GM23338 (cell line): ENCODE results near the gene ZBTB40. TPM values are rescaled to one million over a fixed set of nuclear protein-coding genes. Genes with fewer than 3 reads are reported as not detected.

Experiments
- ATAC-seq: fragments of 200-7000 bp; cut with Tn5 transposase; 3 replicates; pipeline ENCODE4 v1.9.1; 2020
- DNase-seq: peaks from one replicate; pipeline ENCODE4 v3.0.0-alpha.2; 2015; ENCODE audit warnings: low spot score
- H2AFZ ChIP-seq: fragments of 200-600 bp; sonication (generic); 2 replicates; pipeline ENCODE4 v1.8.0; 2016; ENCODE audit warnings: antibody characterized with exemption, mild to moderate bottlenecking, moderate library complexity
- H3F3A ChIP-seq: fragments of 200-600 bp; sonication (generic); replicated peaks from 2 replicates; pipeline ENCODE4 v1.8.0; 2017; ENCODE audit warnings: antibody characterized with exemption, mixed run types, low read depth
- H3K27ac ChIP-seq: fragments of 200-600 bp; sonication (generic); 2 replicates; pipeline ENCODE4 v1.6.1; 2016; ENCODE audit warnings: low read depth
- H3K27me3 ChIP-seq: fragments of 200-600 bp; sonication (generic); 2 replicates; pipeline ENCODE4 v1.8.0; 2016; ENCODE audit warnings: mild to moderate bottlenecking, mixed run types, moderate library complexity; ENCODE audit not compliant: insufficient read depth
- H3K36me3 ChIP-seq: fragments of 200-600 bp; sonication (generic); 2 replicates; pipeline ENCODE4 v1.8.0; 2016; ENCODE audit warnings: mild to moderate bottlenecking; ENCODE audit not compliant: insufficient read depth
- H3K4me1 ChIP-seq: fragments of 200-600 bp; sonication (generic); 2 replicates; pipeline ENCODE4 v1.8.0; 2016; ENCODE audit warnings: mild to moderate bottlenecking, moderate library complexity; ENCODE audit not compliant: insufficient read depth
- H3K4me2 ChIP-seq: fragments of 200-600 bp; sonication (generic); 2 replicates; pipeline ENCODE4 v1.7.1; 2017; ENCODE audit warnings: mixed run types
- H3K4me3 ChIP-seq: fragments of 200-600 bp; sonication (generic); 2 replicates; pipeline ENCODE4 v1.6.1; 2016; ENCODE audit warnings: mixed run types
- H3K79me2 ChIP-seq: fragments of 200-600 bp; sonication (generic); replicated peaks from 2 replicates; pipeline ENCODE4 v1.8.0; 2017; ENCODE audit warnings: mild to moderate bottlenecking; ENCODE audit not compliant: insufficient read depth
- H3K9me2 ChIP-seq: fragments of 200-600 bp; sonication (generic); 2 replicates; pipeline ENCODE4 v1.8.0; 2017; ENCODE audit not compliant: insufficient read depth
- H4K20me1 ChIP-seq: fragments of 200-600 bp; sonication (generic); replicated peaks from 2 replicates; pipeline ENCODE4 v1.8.0; 2017; ENCODE audit warnings: mild to moderate bottlenecking; ENCODE audit not compliant: insufficient read depth
- H3K27ac Mint-ChIP-seq: 2 replicates; pipeline ENCODE4 v1.8.0; 2020; ENCODE audit warnings: inconsistent platforms, mild to moderate bottlenecking, moderate library complexity, mixed read lengths
- H3K27me3 Mint-ChIP-seq: 3 replicates; pipeline ENCODE4 v1.8.0; 2022; ENCODE audit warnings: low read depth, mild to moderate bottlenecking, moderate library complexity, mixed read lengths, inconsistent platforms; ENCODE audit not compliant: insufficient read depth, poor library complexity
- H3K36me3 Mint-ChIP-seq: 3 replicates; pipeline ENCODE4 v1.8.0; 2021; ENCODE audit warnings: low read depth, mild to moderate bottlenecking, inconsistent platforms, moderate library complexity, mixed read lengths
- H3K4me1 Mint-ChIP-seq: 3 replicates; pipeline ENCODE4 v1.8.0; 2020; ENCODE audit warnings: mild to moderate bottlenecking, inconsistent platforms, mixed read lengths
- H3K4me3 Mint-ChIP-seq: 3 replicates; pipeline ENCODE4 v1.8.0; 2021; ENCODE audit warnings: moderate library complexity, mild to moderate bottlenecking, inconsistent platforms, mixed read lengths
- H3K9me3 Mint-ChIP-seq: 3 replicates; pipeline ENCODE4 v1.8.0; 2020; ENCODE audit warnings: moderate library complexity, mild to moderate bottlenecking, inconsistent platforms, mixed read lengths
- CREB1 ChIP-seq: fragments of 250-450 bp; sonication (Bioruptor Pico); IDR thresholded peaks from 2 replicates; pipeline ENCODE4 v1.5.0; 2020; ENCODE audit warnings: low read depth, mild to moderate bottlenecking, moderate library complexity
- EZH2 ChIP-seq: fragments of 200-600 bp; sonication (generic); IDR thresholded peaks from one replicate; pipeline ENCODE4 v1.8.0; 2017; ENCODE audit warnings: antibody characterized with exemption, mild to moderate bottlenecking, low read depth; ENCODE audit not compliant: unreplicated experiment
- NANOG ChIP-seq: IDR thresholded peaks from 2 replicates; pipeline ENCODE4 v1.6.1; 2016; ENCODE audit warnings: antibody characterized with exemption, borderline replicate concordance
- POLR2AphosphoS5 ChIP-seq: IDR thresholded peaks from 2 replicates; pipeline ENCODE4 v1.6.1; 2016; ENCODE audit warnings: antibody characterized with exemption, low read depth
- STAT1 ChIP-seq: IDR thresholded peaks from one replicate; pipeline ENCODE4 v1.6.1; 2016; ENCODE audit warnings: antibody characterized with exemption; ENCODE audit not compliant: unreplicated experiment
- ZNF114 ChIP-seq: fragments of 250-450 bp; sonication (Bioruptor Pico); IDR thresholded peaks from 2 replicates; pipeline ENCODE4 v1.5.0; 2020; ENCODE audit warnings: mild to moderate bottlenecking, moderate library complexity
- ZNF331 ChIP-seq: fragments of 250-450 bp; sonication (Bioruptor Pico); IDR thresholded peaks from 2 replicates; pipeline ENCODE4 v1.5.0; 2020; ENCODE audit warnings: low read depth, mild to moderate bottlenecking, moderate library complexity
- polyA plus RNA-seq: library from polyadenylated mRNA; unstranded; fragments of >200 nt; fragmentation: Nextera tagmentation; extraction: Ambion mirVana; gene quantifications from 2 replicates; pipeline ENCODE4 v1.2.1, GENCODE V29; 2016
- total RNA-seq: library from RNA; depleted of rRNA; stranded (reverse); fragments of >200 nt; shearing (Covaris generic); gene quantifications from 2 replicates; pipeline ENCODE4 v1.2.3, GENCODE V29; 2014
- TF ChIP-seq, protein P1 (sequence below): IDR thresholded peaks from 2 replicates; pipeline ENCODE4 v1.6.1; 2016; ENCODE audit warnings: antibody characterized with exemption
- TF ChIP-seq, protein P2 (sequence below): IDR thresholded peaks from one replicate; pipeline ENCODE4 v1.6.1; 2018; ENCODE audit warnings: antibody characterized with exemption; ENCODE audit not compliant: unreplicated experiment
- TF ChIP-seq, protein P3 (sequence below), 2 experiments: fragments of 200-600 bp in 1 of 2; sonication (generic) in 1 of 2; conservative IDR thresholded peaks; 2 replicates each; pipeline versions ENCODE4 v1.5.1 to v1.6.1; 2016 to 2017; ENCODE audit warnings: antibody characterized with exemption in 2 of 2, low read depth in 2 of 2, mild to moderate bottlenecking in 2 of 2, moderate library complexity in 1 of 2

The ZBTB40 gene
- total and polyA plus RNA-seq, 2 experiments from 2014 or later, result 3.1 to 22.7 TPM

DNA sequence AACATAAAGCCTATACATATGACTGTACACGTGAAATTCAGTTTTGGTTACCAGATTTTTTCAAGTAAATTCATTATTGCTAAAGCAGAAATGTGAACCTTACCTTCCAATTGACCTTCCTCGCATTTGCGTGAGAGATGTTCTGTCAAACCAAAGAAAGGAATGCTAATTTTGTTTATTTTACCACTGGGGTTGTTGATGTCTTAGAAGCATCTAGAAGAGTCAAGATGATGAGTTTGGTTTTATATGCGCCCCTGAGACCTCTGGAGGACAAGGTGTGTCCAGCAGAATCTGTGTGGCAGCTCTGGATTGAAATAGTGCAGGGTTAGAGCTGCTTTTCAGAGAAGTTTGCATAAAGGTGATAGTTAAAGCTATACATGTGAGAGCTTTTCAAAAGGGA, 48.4 kb downstream of the ZBTB40 start:
- ATAC-seq, result peak; percentile 69

DNA sequence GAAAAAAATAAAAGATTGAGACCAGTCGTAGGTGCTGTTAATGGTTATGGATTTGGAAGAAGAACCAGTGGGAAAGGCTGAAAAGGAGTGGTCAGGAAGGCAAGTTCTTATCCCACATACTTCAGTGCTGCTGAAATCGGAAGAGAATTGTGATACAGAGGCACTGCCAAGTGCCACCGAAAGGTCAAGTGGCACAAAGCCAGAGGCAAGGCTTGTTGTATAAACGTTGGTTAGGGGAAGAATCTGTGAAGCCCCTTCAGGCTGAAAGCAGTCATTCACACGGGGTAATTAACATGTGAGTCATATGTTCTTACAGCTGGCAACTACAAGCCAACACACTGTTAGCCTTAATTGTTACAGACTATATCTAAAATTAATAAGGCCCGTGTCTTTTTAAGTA, 48.8 kb downstream of the ZBTB40 start:
- ATAC-seq, result peak; percentile 42
- Mint-ChIP-seq H3K36me3 (no peaks in the 10 kb centered on the region), H3K4me1 (peaks cover 13% of the 10 kb centered on the region), H3K4me3 (no peak overlapping the region), H3K27me3 (peaks cover 10% of the 10 kb centered on the region), H3K9me3 (no peaks in the 10 kb centered on the region), H3K27ac (no peak overlapping the region)
- Histone ChIP-seq H3F3A (no peaks in the 10 kb centered on the region), H3K4me3 (no peak overlapping the region), H3K4me2 (peak overlapping the region; percentile 4; the same call in 1 of the 2 replicates), H4K20me1 (peaks cover 18% of the 10 kb centered on the region; the same call in 1 of the 2 replicates), H3K27ac (no peak overlapping the region), H3K27me3 (peaks cover 21% of the 10 kb centered on the region; the same call in 1 of the 2 replicates), H3K9me2 (no peaks in the 10 kb centered on the region), H3K36me3 (0 out of 2 replicates have a peak, but pooled peaks cover 5% of the 10 kb centered on the region), H2AFZ (no peak overlapping the region), H3K4me1 (peaks cover 10% of the 10 kb centered on the region; the same call in 1 of the 2 replicates), H3K79me2 (no peaks in the 10 kb centered on the region)
- DNase-seq, result no peak
- TF ChIP-seq EZH2 (no peak), POLR2AphosphoS5 (no peak), STAT1 (no peak), ZNF331 (CRISPR knock-in tag) (no peak), ZNF114 (CRISPR knock-in tag) (no peak), CREB1 (CRISPR knock-in tag) (no peak)
- TF ChIP-seq, protein P1, sequence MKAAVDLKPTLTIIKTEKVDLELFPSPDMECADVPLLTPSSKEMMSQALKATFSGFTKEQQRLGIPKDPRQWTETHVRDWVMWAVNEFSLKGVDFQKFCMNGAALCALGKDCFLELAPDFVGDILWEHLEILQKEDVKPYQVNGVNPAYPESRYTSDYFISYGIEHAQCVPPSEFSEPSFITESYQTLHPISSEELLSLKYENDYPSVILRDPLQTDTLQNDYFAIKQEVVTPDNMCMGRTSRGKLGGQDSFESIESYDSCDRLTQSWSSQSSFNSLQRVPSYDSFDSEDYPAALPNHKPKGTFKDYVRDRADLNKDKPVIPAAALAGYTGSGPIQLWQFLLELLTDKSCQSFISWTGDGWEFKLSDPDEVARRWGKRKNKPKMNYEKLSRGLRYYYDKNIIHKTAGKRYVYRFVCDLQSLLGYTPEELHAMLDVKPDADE, result no peak
- TF ChIP-seq, protein P2, sequence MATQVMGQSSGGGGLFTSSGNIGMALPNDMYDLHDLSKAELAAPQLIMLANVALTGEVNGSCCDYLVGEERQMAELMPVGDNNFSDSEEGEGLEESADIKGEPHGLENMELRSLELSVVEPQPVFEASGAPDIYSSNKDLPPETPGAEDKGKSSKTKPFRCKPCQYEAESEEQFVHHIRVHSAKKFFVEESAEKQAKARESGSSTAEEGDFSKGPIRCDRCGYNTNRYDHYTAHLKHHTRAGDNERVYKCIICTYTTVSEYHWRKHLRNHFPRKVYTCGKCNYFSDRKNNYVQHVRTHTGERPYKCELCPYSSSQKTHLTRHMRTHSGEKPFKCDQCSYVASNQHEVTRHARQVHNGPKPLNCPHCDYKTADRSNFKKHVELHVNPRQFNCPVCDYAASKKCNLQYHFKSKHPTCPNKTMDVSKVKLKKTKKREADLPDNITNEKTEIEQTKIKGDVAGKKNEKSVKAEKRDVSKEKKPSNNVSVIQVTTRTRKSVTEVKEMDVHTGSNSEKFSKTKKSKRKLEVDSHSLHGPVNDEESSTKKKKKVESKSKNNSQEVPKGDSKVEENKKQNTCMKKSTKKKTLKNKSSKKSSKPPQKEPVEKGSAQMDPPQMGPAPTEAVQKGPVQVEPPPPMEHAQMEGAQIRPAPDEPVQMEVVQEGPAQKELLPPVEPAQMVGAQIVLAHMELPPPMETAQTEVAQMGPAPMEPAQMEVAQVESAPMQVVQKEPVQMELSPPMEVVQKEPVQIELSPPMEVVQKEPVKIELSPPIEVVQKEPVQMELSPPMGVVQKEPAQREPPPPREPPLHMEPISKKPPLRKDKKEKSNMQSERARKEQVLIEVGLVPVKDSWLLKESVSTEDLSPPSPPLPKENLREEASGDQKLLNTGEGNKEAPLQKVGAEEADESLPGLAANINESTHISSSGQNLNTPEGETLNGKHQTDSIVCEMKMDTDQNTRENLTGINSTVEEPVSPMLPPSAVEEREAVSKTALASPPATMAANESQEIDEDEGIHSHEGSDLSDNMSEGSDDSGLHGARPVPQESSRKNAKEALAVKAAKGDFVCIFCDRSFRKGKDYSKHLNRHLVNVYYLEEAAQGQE, result no peak

More for the DNA sequence above, 48.4 kb downstream of the ZBTB40 start:
- H3K27me3 Mint-ChIP-seq, result peaks cover 10% of the 10 kb centered on the region
- H3K9me3 Mint-ChIP-seq, result no peaks in the 10 kb centered on the region
- no peaks in the 10 kb centered on the region for H3K79me2 ChIP-seq
- H3K4me3 Mint-ChIP-seq, result no peak overlapping the region
- H2AFZ ChIP-seq, result no peak overlapping the region
- H3K9me2 ChIP-seq, result no peaks in the 10 kb centered on the region
- no peak overlapping the region for H3K27ac ChIP-seq
- peaks cover 13% of the 10 kb centered on the region for H3K4me1 Mint-ChIP-seq
- TF ChIP-seq ZNF331 (CRISPR knock-in tag) (no peak), NANOG (peak; percentile 20; the same call in 1 of the 2 replicates), STAT1 (no peak), POLR2AphosphoS5 (no peak), CREB1 (CRISPR knock-in tag) (no peak)
- TF ChIP-seq, protein P3, sequence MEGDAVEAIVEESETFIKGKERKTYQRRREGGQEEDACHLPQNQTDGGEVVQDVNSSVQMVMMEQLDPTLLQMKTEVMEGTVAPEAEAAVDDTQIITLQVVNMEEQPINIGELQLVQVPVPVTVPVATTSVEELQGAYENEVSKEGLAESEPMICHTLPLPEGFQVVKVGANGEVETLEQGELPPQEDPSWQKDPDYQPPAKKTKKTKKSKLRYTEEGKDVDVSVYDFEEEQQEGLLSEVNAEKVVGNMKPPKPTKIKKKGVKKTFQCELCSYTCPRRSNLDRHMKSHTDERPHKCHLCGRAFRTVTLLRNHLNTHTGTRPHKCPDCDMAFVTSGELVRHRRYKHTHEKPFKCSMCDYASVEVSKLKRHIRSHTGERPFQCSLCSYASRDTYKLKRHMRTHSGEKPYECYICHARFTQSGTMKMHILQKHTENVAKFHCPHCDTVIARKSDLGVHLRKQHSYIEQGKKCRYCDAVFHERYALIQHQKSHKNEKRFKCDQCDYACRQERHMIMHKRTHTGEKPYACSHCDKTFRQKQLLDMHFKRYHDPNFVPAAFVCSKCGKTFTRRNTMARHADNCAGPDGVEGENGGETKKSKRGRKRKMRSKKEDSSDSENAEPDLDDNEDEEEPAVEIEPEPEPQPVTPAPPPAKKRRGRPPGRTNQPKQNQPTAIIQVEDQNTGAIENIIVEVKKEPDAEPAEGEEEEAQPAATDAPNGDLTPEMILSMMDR (conservative IDR thresholded peaks at IDR 0.05; ENCODE audit: low read depth in 2 of 2), result peak; percentile 18 to 27; a peak in 1 of 4 replicates
- H3K27ac Mint-ChIP-seq, result no peak overlapping the region
- H3K36me3 ChIP-seq, result 0 out of 2 replicates have a peak, but pooled peaks cover 5% of the 10 kb centered on the region
- no peaks in the 10 kb centered on the region for H3F3A ChIP-seq
- H3K36me3 Mint-ChIP-seq, result no peaks in the 10 kb centered on the region
- H3K4me2 ChIP-seq, result peak overlapping the region; percentile 4; the same call in 1 of the 2 replicates
- peaks cover 21% of the 10 kb centered on the region; the same call in 1 of the 2 replicates for H3K27me3 ChIP-seq
- DNase-seq, result peak; percentile 30
- H3K4me1 ChIP-seq, result peaks cover 10% of the 10 kb centered on the region; the same call in 1 of the 2 replicates
- H4K20me1 ChIP-seq, result peaks cover 18% of the 10 kb centered on the region; the same call in 1 of the 2 replicates
- no peak overlapping the region for H3K4me3 ChIP-seq
